Measurements from ENCODE around the gene TMEM63B. TPM values are rescaled to one million over a fixed set of nuclear protein-coding genes. Genes with fewer than 3 reads are reported as not detected.

Gene TMEM63B
- total and polyA plus RNA-seq, 9 of the 15 experiments (the other 6 are each of a cell fraction or from before 2014, with no cell fraction given) = 0.14 to 39.4 (median 14.4) TPM

GRCh38 chr6:44186635-44187025 is 59.3 kb downstream of the TMEM63B start (continued):
- TF ChIP-seq, protein P1, sequence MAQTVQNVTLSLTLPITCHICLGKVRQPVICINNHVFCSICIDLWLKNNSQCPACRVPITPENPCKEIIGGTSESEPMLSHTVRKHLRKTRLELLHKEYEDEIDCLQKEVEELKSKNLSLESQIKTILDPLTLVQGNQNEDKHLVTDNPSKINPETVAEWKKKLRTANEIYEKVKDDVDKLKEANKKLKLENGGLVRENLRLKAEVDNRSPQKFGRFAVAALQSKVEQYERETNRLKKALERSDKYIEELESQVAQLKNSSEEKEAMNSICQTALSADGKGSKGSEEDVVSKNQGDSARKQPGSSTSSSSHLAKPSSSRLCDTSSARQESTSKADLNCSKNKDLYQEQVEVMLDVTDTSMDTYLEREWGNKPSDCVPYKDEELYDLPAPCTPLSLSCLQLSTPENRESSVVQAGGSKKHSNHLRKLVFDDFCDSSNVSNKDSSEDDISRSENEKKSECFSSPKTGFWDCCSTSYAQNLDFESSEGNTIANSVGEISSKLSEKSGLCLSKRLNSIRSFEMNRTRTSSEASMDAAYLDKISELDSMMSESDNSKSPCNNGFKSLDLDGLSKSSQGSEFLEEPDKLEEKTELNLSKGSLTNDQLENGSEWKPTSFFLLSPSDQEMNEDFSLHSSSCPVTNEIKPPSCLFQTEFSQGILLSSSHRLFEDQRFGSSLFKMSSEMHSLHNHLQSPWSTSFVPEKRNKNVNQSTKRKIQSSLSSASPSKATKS (CRISPR knock-in tag; IDR thresholded peaks at IDR 0.05) = no peak
- TF ChIP-seq, protein P2, sequence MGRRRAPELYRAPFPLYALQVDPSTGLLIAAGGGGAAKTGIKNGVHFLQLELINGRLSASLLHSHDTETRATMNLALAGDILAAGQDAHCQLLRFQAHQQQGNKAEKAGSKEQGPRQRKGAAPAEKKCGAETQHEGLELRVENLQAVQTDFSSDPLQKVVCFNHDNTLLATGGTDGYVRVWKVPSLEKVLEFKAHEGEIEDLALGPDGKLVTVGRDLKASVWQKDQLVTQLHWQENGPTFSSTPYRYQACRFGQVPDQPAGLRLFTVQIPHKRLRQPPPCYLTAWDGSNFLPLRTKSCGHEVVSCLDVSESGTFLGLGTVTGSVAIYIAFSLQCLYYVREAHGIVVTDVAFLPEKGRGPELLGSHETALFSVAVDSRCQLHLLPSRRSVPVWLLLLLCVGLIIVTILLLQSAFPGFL (CRISPR knock-in tag; IDR thresholded peaks at IDR 0.05) = no peak
- no peak for TF ChIP-seq CAMTA2 (CRISPR knock-in tag; conservative IDR thresholded peaks at IDR 0.05)
- no peak for TF ChIP-seq RERE (CRISPR knock-in tag; IDR thresholded peaks at IDR 0.05; ENCODE audit: borderline replicate concordance)
- TF ChIP-seq HCFC1 (IDR thresholded peaks at IDR 0.05; ENCODE audit: low read depth, low read length) = no peak
